HepG2 (cell line): ENCODE data around the gene TOR2A. TPM values are rescaled to one million over a fixed set of nuclear protein-coding genes. Genes with fewer than 3 reads are reported as not detected.

Source experiments
- CBFB ChIP-seq: sonication (generic); formaldehyde crosslinking; IDR thresholded peaks from 2 replicates; pipeline ENCODE4 v1.4.0; 2020; ENCODE audit warnings: missing genetic modification reagents
- HMGA1 ChIP-seq: sonication (generic); formaldehyde crosslinking; conservative IDR thresholded peaks from 2 replicates; pipeline ENCODE4 v1.4.0; 2020; ENCODE audit warnings: missing genetic modification reagents
- HNF4G ChIP-seq, 2 experiments: sonication (generic) in 1 of 2; formaldehyde crosslinking in 1 of 2; IDR thresholded peaks; 2 replicates each; pipeline versions ENCODE4 v1.4.0 to v1.6.1; 2011 to 2020; ENCODE audit warnings: borderline replicate concordance in 2 of 2, low read depth in 2 of 2, mild to moderate bottlenecking in 2 of 2, low read length in 1 of 2, missing genetic modification reagents in 1 of 2, moderate library complexity in 1 of 2
- IRF1 ChIP-seq: sonication (generic); formaldehyde crosslinking; IDR thresholded peaks from 2 replicates; pipeline ENCODE4 v1.4.0; 2020; ENCODE audit warnings: low read depth, mild to moderate bottlenecking, missing genetic modification reagents
- KMT2A ChIP-seq: sonication (generic); formaldehyde crosslinking; IDR thresholded peaks from 2 replicates; pipeline ENCODE4 v1.4.0; 2020; ENCODE audit warnings: missing genetic modification reagents
- MAFG ChIP-seq: sonication (generic); formaldehyde crosslinking; IDR thresholded peaks from 2 replicates; pipeline ENCODE4 v1.5.1; 2020; ENCODE audit warnings: mild to moderate bottlenecking, missing genetic modification reagents
- MTF1 ChIP-seq: sonication (generic); formaldehyde crosslinking; IDR thresholded peaks from 2 replicates; pipeline ENCODE4 v1.5.0; 2020; ENCODE audit warnings: missing genetic modification reagents
- MYC ChIP-seq: sonication (generic); formaldehyde crosslinking; IDR thresholded peaks from 2 replicates; pipeline ENCODE4 v1.9.0; 2021; ENCODE audit warnings: missing genetic modification reagents, borderline replicate concordance
- NFKBIZ ChIP-seq: IDR thresholded peaks from 2 replicates; pipeline ENCODE4 v1.6.1; 2018; ENCODE audit warnings: missing genetic modification reagents, missing compliant biosample characterization
- POLR2G ChIP-seq: fragments of 200-400 bp; formaldehyde crosslinking; IDR thresholded peaks from 2 replicates; pipeline ENCODE4 v1.6.1; 2018; ENCODE audit warnings: mild to moderate bottlenecking, low read depth, low read length, moderate library complexity
- PRPF4 ChIP-seq: fragments of 200-400 bp; formaldehyde crosslinking; IDR thresholded peaks from 2 replicates; pipeline ENCODE4 v1.6.1; 2016; ENCODE audit warnings: low read length, low read depth; ENCODE audit not compliant: poor library complexity, severe bottlenecking
- SMAD3 ChIP-seq: sonication (generic); formaldehyde crosslinking; IDR thresholded peaks from 2 replicates; pipeline ENCODE4 v1.4.0; 2020; ENCODE audit warnings: missing genetic modification reagents
- STAG1 ChIP-seq: sonication (generic); formaldehyde crosslinking; IDR thresholded peaks from 2 replicates; pipeline ENCODE4 v1.4.0; 2020; ENCODE audit warnings: missing genetic modification reagents
- TAF15 ChIP-seq: fragments of 200-400 bp; formaldehyde crosslinking; IDR thresholded peaks from one replicate; pipeline ENCODE4 v1.6.1; 2018; ENCODE audit warnings: mild to moderate bottlenecking, low read depth, low read length; ENCODE audit not compliant: poor library complexity, severe bottlenecking
- TIGD3 ChIP-seq: sonication (generic); formaldehyde crosslinking; IDR thresholded peaks from 2 replicates; pipeline ENCODE4 v1.5.1; 2020; ENCODE audit warnings: mild to moderate bottlenecking, missing genetic modification reagents, borderline replicate concordance
- U2AF2 ChIP-seq: fragments of 200-400 bp; formaldehyde crosslinking; IDR thresholded peaks from 2 replicates; pipeline ENCODE4 v1.6.1; 2017; ENCODE audit warnings: low read depth, mild to moderate bottlenecking, low read length
- UBTF ChIP-seq: sonication (generic); formaldehyde crosslinking; IDR thresholded peaks from 2 replicates; pipeline ENCODE4 v1.4.0; 2020; ENCODE audit warnings: mild to moderate bottlenecking, missing genetic modification reagents
- YEATS4 ChIP-seq: sonication (generic); formaldehyde crosslinking; IDR thresholded peaks from 2 replicates; pipeline ENCODE4 v1.4.0; 2020; ENCODE audit warnings: missing genetic modification reagents, borderline replicate concordance
- ZNF17 ChIP-seq: sonication (generic); formaldehyde crosslinking; IDR thresholded peaks from 2 replicates; pipeline ENCODE4 v1.5.0; 2020; ENCODE audit warnings: mild to moderate bottlenecking, missing genetic modification reagents
- ZNF296 ChIP-seq: sonication (generic); formaldehyde crosslinking; conservative IDR thresholded peaks from 2 replicates; pipeline ENCODE4 v1.5.0; 2020; ENCODE audit warnings: mild to moderate bottlenecking, missing genetic modification reagents
- ZNF512 ChIP-seq: sonication (generic); formaldehyde crosslinking; IDR thresholded peaks from 2 replicates; pipeline ENCODE4 v1.4.0; 2020; ENCODE audit warnings: mild to moderate bottlenecking, missing genetic modification reagents
- ZNF724P ChIP-seq: sonication (generic); formaldehyde crosslinking; IDR thresholded peaks from 2 replicates; pipeline ENCODE4 v1.8.0; 2022; ENCODE audit warnings: missing genetic modification reagents, borderline replicate concordance
- ZNF768 ChIP-seq: sonication (generic); formaldehyde crosslinking; IDR thresholded peaks from 2 replicates; pipeline ENCODE4 v1.4.0; 2020; ENCODE audit warnings: missing genetic modification reagents
- ZNF777 ChIP-seq: sonication (generic); formaldehyde crosslinking; IDR thresholded peaks from 2 replicates; pipeline ENCODE4 v1.4.0; 2020; ENCODE audit warnings: missing genetic modification reagents
- polyA plus RNA-seq, 8 experiments: library from polyadenylated mRNA; depleted of rRNA in 3 of 8; stranded (reverse) in 7 of 8; unstranded in 1 of 8; fragments of >200 nt; fragmentation: Illumina TruSeq in 4 of 8; extraction: Trizol in 4 of 8; gene quantifications; 2 replicates each; pipeline versions ENCODE4 v1.2.1 to v1.2.3, GENCODE V29; 2011 to 2016; ENCODE audit warnings: low read depth in 4 of 8, missing spikeins in 1 of 8, mixed read lengths in 1 of 8; ENCODE audit not compliant: insufficient read depth in 1 of 8
- total RNA-seq, 5 experiments: library from RNA; depleted of rRNA; stranded (reverse); fragments of >200 nt; fragmentation: Illumina TruSeq; extraction: Trizol; gene quantifications; 2 replicates each; pipeline ENCODE4 v1.2.3, GENCODE V29; 2016; ENCODE audit warnings: low read depth in 1 of 5

The TOR2A gene
- total and polyA plus RNA-seq, 2 of the 13 experiments (the other 11 are each of a cell fraction or from before 2014, with no cell fraction given): 3.5 to 7.2 TPM

- no peak for TF ChIP-seq PRPF4
- TF ChIP-seq ZNF768: no peak; the same call in none of the 2 replicates
- no peak for TF ChIP-seq CBFB (CRISPR knock-in tag)
- TF ChIP-seq HMGA1 (CRISPR knock-in tag): no peak
- no peak for TF ChIP-seq TIGD3 (CRISPR knock-in tag)
- no peak for TF ChIP-seq MTF1 (CRISPR knock-in tag)
- no peak for TF ChIP-seq ZNF512
- peak; percentile 75 for TF ChIP-seq POLR2G
- no peak; the same call in 1 of the 2 replicates for TF ChIP-seq ZNF777 (CRISPR knock-in tag)
- TF ChIP-seq KMT2A (CRISPR knock-in tag): no peak
- 0 out of 2 replicates have a peak, but pooled peaks have one; percentile 67 for TF ChIP-seq IRF1 (CRISPR knock-in tag)
- TF ChIP-seq TAF15: no peak
- TF ChIP-seq SMAD3 (CRISPR knock-in tag): peak; percentile 77
- peak; percentile 96 for TF ChIP-seq STAG1 (CRISPR knock-in tag)
- peak; percentile 41; the same call in 1 of the 2 replicates for TF ChIP-seq UBTF
- TF ChIP-seq ZNF296: no peak
- TF ChIP-seq YEATS4 (CRISPR knock-in tag): peak; percentile 89
- TF ChIP-seq ZNF17 (CRISPR knock-in tag): no peak
- TF ChIP-seq NFKBIZ (CRISPR knock-in tag): 0 out of 2 replicates have a peak, but pooled peaks have one; percentile 53
- no peak for TF ChIP-seq MAFG (CRISPR knock-in tag)
- TF ChIP-seq U2AF2: 0 out of 2 replicates have a peak, but pooled peaks have one; percentile 70
- TF ChIP-seq MYC (CRISPR knock-in tag): no peak; the same call in 1 of the 2 replicates
- no peak for TF ChIP-seq HNF4G (IDR thresholded peaks at IDR 0.05; ENCODE audit: borderline replicate concordance, low read depth, low read length)
- no peak; the same call in 1 of the 2 replicates for TF ChIP-seq HNF4G (CRISPR knock-in tag; IDR thresholded peaks at IDR 0.05; ENCODE audit: borderline replicate concordance, low read depth)
- peak; percentile 79; the same call in 1 of the 2 replicates for TF ChIP-seq ZNF724P (CRISPR knock-in tag)
These were observed at the start of gene TOR2A (continued) for GRCh38 chr9:127734747-127735529.
